ENCODE data around the gene MALAT1. TPM values are rescaled to one million over a fixed set of nuclear protein-coding genes. Genes with fewer than 3 reads are reported as not detected.
"Not testable (repeated sequence)": the region's sequence is repeated elsewhere in the genome, so short reads cannot be mapped to it uniquely, and the experiment has no call there.

The MALAT1 gene
- polyA plus RNA-seq, 4 donors = 155 to 454 (median 226) TPM

DNA sequence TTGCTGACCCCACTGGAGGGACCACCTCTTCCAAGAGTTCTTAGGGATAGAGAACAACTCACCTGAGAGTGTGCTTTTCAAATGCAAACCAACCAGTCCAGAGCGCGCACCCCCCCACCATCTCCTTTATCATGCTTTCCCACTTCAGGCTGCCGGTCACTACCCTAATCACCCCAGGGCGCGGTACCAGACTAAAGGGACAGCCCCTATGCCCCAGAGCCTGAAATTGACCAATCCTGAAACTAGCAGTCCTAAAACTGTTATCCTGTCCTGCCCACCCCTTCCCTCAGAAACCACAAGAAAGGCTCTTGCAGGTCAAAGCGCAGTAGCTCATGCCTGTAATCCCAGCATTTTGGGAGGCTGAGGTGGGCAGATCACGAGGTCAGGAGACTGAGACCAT lies 39.3 kb upstream of the MALAT1 start:
- Histone ChIP-seq H3K27me3 (ENCODE audit: control insufficient read depth in 3 of 3, insufficient read depth in 3 of 3, low read length in 3 of 3) (no peaks in the 10 kb centered on the region), H3K36me3 (ENCODE audit: control insufficient read depth in 3 of 3, insufficient read depth in 2 of 3, low read depth in 1 of 3, low read length in 3 of 3) (no peaks in the 10 kb centered on the region), H3K4me1 (ENCODE audit: control insufficient read depth in 3 of 3, insufficient read depth in 2 of 3, low read depth in 1 of 3, low read length in 2 of 3) (peaks cover 0 to 6% (median 3%) of the 10 kb centered on the region in 3 donors), H3K9me3 (ENCODE audit: control insufficient read depth in 2 of 2, insufficient read depth in 1 of 2, low read depth in 1 of 2, low read length in 1 of 2) (peaks cover 0 to 3% of the 10 kb centered on the region in 2 donors), H3K4me3 (ENCODE audit: low read depth in 1 of 3, low read length in 3 of 3) (no peak overlapping the region), H3K27ac (ENCODE audit: low read depth in 1 of 3, low read length in 2 of 3) (no peak overlapping the region)
- 74 to 90% (median 80%) methylated on average over 7 of the region's 7 CpGs for WGBS, 3 donors
- FAIRE-seq (no peak), DNase-seq (no peak)

DNA sequence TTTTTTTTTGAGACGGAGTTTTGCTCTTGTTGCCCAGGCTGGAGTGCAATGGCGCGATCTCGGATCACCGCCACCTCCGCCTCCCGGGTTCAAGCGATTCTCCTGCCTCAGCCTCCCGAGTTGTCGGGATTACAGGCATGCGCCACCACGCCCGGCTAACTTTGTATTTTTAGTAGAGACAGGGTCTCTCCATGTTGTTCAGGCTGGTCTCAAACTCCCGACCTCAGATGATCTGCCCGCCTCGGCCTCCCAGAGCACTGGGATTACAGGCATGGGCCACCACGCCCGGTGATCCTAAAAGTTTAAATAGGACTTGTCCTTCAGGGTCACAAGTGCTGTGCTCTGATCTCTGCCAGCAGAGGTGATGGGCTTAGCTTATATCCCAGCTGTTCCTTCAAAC lies 33.4 kb upstream of the MALAT1 start:
- not testable (repeated sequence) for DNase-seq; H3K27me3 ChIP-seq (ENCODE audit: control insufficient read depth in 3 of 3, insufficient read depth in 3 of 3, low read length in 3 of 3); H3K36me3 ChIP-seq (ENCODE audit: control insufficient read depth in 3 of 3, insufficient read depth in 2 of 3, low read depth in 1 of 3, low read length in 3 of 3); H3K4me1 ChIP-seq (ENCODE audit: control insufficient read depth in 3 of 3, insufficient read depth in 2 of 3, low read depth in 1 of 3, low read length in 2 of 3); H3K4me3 ChIP-seq (ENCODE audit: low read depth in 1 of 3, low read length in 3 of 3); FAIRE-seq; H3K9me3 ChIP-seq (ENCODE audit: control insufficient read depth in 2 of 2, insufficient read depth in 1 of 2, low read depth in 1 of 2, low read length in 1 of 2); H3K27ac ChIP-seq (ENCODE audit: low read depth in 1 of 3, low read length in 2 of 3)
- WGBS, 3 donors = 93 to 95% (median 94%) methylated on average over 18 of the region's 18 CpGs

DNA sequence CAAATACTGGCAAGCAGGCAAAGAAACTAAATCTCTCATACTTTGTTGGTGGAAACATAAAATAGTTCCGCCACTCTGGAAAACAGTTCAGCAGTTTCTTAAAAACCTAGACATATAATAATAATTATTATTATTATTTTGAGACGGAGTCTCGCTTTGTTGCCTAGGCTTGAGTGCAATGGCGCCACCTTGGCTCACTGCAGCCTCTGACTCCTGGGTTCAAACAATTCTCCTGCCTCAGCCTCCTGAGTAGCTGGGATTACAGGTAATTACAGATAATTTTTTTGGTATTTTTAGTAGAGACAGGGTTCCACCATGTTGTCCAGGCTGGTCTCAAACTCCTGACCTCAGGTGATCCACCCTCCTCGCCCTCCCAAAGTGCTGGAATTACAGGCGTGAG lies 31.5 kb upstream of the MALAT1 start:
- not testable (repeated sequence) for H3K9me3 ChIP-seq (ENCODE audit: control insufficient read depth in 2 of 2, insufficient read depth in 1 of 2, low read depth in 1 of 2, low read length in 1 of 2); H3K27ac ChIP-seq (ENCODE audit: low read depth in 1 of 3, low read length in 2 of 3); H3K36me3 ChIP-seq (ENCODE audit: control insufficient read depth in 3 of 3, insufficient read depth in 2 of 3, low read depth in 1 of 3, low read length in 3 of 3); H3K4me3 ChIP-seq (ENCODE audit: low read depth in 1 of 3, low read length in 3 of 3); H3K27me3 ChIP-seq (ENCODE audit: control insufficient read depth in 3 of 3, insufficient read depth in 3 of 3, low read length in 3 of 3); H3K4me1 ChIP-seq (ENCODE audit: control insufficient read depth in 3 of 3, insufficient read depth in 2 of 3, low read depth in 1 of 3, low read length in 2 of 3); FAIRE-seq; DNase-seq
- WGBS, 3 donors = 79 to 87% (median 81%) methylated on average over 6 of the region's 6 CpGs

DNA sequence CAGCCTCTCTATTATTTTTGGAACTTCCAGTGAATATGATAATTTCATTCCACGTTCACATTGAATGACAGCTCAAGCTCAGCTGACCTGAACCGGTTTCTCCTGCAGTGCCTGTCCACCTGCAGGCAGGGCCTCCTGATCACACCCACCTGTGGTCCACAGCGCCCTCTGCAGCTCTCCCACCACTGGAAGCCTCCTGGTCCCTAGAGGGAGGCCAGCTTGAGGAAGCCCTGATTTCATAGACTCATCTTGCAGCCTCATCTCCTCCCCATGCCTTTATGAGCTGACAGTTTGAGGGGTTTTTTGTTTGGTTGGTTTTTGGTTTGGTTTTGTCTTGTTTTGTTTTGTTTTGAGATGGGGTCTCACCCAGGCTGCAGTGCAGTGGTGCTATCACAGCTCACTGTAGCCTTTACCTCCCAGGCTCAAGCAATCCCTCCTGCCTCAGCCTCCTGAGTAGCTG lies 29.9 kb upstream of the MALAT1 start:
- Histone ChIP-seq H3K27ac (ENCODE audit: low read depth in 1 of 3, low read length in 2 of 3) (no peak overlapping the region), H3K9me3 (ENCODE audit: control insufficient read depth in 2 of 2, insufficient read depth in 1 of 2, low read depth in 1 of 2, low read length in 1 of 2) (no peaks in the 10 kb centered on the region), H3K27me3 (ENCODE audit: control insufficient read depth in 3 of 3, insufficient read depth in 3 of 3, low read length in 3 of 3) (no peaks in the 10 kb centered on the region), H3K4me3 (ENCODE audit: low read depth in 1 of 3, low read length in 3 of 3) (no peak overlapping the region), H3K4me1 (ENCODE audit: control insufficient read depth in 3 of 3, insufficient read depth in 2 of 3, low read depth in 1 of 3, low read length in 2 of 3) (peaks cover 5 to 13% (median 5%) of the 10 kb centered on the region in 3 donors), H3K36me3 (ENCODE audit: control insufficient read depth in 3 of 3, insufficient read depth in 2 of 3, low read depth in 1 of 3, low read length in 3 of 3) (no peaks in the 10 kb centered on the region)
- WGBS, 3 donors = 1 to 21% (median 16%) methylated on average over 3 of the region's 3 CpGs
- FAIRE-seq (no peak), DNase-seq (peak; percentile 82 to 92)

DNA sequence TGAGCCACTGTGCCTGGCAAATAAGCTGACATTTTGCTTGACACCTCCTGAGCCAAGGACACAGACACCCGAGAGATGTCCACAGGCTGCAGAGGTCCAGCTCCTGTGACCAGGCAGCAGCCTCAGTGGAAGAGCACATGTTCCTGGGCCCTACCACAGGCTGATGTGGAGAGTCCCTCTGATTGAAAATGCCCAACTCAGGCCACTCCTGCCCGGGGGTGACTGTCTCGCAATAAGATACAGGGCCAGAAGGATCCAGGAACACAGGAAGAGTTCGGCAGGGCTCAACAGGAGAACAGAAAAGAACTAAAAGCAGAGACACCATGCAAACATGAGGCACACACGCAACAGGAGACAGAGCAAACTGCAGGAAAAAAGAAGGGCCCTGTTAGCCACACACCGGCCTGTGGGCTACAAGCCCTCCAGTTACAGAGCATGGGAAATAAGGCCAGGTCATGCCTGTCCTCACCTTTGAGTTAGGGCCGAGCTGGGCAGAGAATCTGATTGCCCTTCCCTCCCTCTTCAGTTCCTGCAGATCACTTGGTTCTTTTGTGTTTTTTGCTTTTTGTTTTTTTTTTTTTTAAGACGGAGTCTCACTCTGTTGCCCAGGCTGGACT lies 28.3 kb upstream of the MALAT1 start:
- Histone ChIP-seq H3K27ac (ENCODE audit: low read depth in 1 of 3, low read length in 2 of 3) (peak overlapping the region in 1 of 3 donors; percentile 93), H3K36me3 (ENCODE audit: control insufficient read depth in 3 of 3, insufficient read depth in 2 of 3, low read depth in 1 of 3, low read length in 3 of 3) (no peaks in the 10 kb centered on the region), H3K4me3 (ENCODE audit: low read depth in 1 of 3, low read length in 3 of 3) (no peak overlapping the region), H3K4me1 (ENCODE audit: control insufficient read depth in 3 of 3, insufficient read depth in 2 of 3, low read depth in 1 of 3, low read length in 2 of 3) (peaks cover 5 to 13% (median 5%) of the 10 kb centered on the region in 3 donors), H3K9me3 (ENCODE audit: control insufficient read depth in 2 of 2, insufficient read depth in 1 of 2, low read depth in 1 of 2, low read length in 1 of 2) (no peaks in the 10 kb centered on the region), H3K27me3 (ENCODE audit: control insufficient read depth in 3 of 3, insufficient read depth in 3 of 3, low read length in 3 of 3) (no peaks in the 10 kb centered on the region)
- WGBS, 3 donors = 85 to 87% (median 86%) methylated on average over 8 of the region's 8 CpGs
- FAIRE-seq = no peak
- no peak for DNase-seq

DNA sequence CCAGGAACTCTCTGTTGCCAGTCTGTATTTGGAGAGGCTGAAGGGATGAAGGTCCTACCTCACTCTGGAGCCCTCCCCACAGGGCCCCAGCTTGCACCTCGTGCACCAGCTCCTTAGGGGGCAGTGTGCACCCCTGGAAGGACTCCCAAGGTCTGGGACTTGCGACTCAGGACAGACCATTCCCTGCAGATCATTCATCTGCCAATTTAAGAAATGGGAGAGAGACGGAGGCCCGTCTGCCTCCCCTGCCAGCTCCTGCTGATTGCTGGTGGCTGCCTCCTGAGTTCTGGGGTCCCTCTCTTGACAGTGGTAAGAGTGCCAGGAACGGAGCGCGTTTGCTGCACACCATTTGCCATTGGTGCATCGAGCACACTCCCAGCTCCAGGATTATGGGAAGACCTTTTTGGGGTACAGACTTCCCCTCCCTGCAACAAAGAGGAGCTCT lies 27.4 kb upstream of the MALAT1 start:
- peaks cover 5 to 17% (median 8%) of the 10 kb centered on the region in 3 donors for H3K4me1 ChIP-seq (ENCODE audit: control insufficient read depth in 3 of 3, insufficient read depth in 2 of 3, low read depth in 1 of 3, low read length in 2 of 3)
- FAIRE-seq = no peak
- H3K36me3 ChIP-seq (ENCODE audit: control insufficient read depth in 3 of 3, insufficient read depth in 2 of 3, low read depth in 1 of 3, low read length in 3 of 3) = peaks cover 0 to 2% (median 0%) of the 10 kb centered on the region in 3 donors
- WGBS, 3 donors = 39 to 46% (median 41%) methylated on average over 8 of the region's 8 CpGs
- H3K4me3 ChIP-seq (ENCODE audit: low read depth in 1 of 3, low read length in 3 of 3) = no peak overlapping the region
- H3K9me3 ChIP-seq (ENCODE audit: control insufficient read depth in 2 of 2, insufficient read depth in 1 of 2, low read depth in 1 of 2, low read length in 1 of 2) = no peaks in the 10 kb centered on the region
- peak; percentile 70 to 75 for DNase-seq
- H3K27me3 ChIP-seq (ENCODE audit: control insufficient read depth in 3 of 3, insufficient read depth in 3 of 3, low read length in 3 of 3) = no peaks in the 10 kb centered on the region
- peak overlapping the region; percentile 85 to 93 (median 86) for H3K27ac ChIP-seq (ENCODE audit: low read depth in 1 of 3, low read length in 2 of 3)

DNA sequence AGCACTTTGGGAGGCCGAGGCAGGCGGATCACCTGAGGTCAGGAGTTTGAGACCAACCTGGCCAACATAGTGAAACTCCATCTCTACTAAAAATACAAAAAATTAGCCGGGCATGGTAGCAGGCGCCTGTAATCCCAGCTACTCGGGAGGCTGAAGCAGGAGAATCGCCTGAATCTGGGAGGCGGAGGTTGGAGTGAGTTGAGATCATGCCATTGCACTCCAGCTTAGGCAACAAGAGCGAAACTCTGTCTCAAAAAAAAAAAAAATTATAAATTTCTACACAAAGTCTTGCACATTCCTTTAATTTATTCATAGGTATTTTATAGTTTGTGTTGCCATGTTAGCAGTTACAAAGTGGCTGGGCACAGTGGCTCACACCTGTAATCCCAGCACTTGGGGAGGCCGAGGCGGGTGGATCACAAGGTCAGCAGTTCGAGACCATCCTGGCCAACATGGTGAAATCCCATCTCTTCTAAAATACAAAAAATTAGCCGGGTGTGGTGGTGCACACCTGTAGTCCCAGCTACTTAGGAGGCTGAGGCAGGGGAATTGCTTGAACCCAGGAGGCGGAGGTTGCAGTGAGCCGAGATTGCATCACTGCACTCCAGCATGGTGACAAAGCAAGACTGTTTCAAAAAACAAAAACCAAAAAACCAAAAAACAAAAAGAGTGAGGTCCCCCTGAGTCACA lies 26.1 kb upstream of the MALAT1 start:
- H3K4me3 ChIP-seq (ENCODE audit: low read depth in 1 of 3, low read length in 3 of 3); H3K9me3 ChIP-seq (ENCODE audit: control insufficient read depth in 2 of 2, insufficient read depth in 1 of 2, low read depth in 1 of 2, low read length in 1 of 2); H3K36me3 ChIP-seq (ENCODE audit: control insufficient read depth in 3 of 3, insufficient read depth in 2 of 3, low read depth in 1 of 3, low read length in 3 of 3); H3K27me3 ChIP-seq (ENCODE audit: control insufficient read depth in 3 of 3, insufficient read depth in 3 of 3, low read length in 3 of 3); DNase-seq; FAIRE-seq: not testable (repeated sequence)
- 68 to 80% (median 73%) methylated on average over 14 of the region's 14 CpGs for WGBS, 3 donors
- peak overlapping the region; percentile 53 to 93 (median 58) for H3K27ac ChIP-seq (ENCODE audit: low read depth in 1 of 3, low read length in 2 of 3)
- H3K4me1 ChIP-seq (ENCODE audit: control insufficient read depth in 3 of 3, insufficient read depth in 2 of 3, low read depth in 1 of 3, low read length in 2 of 3) = peaks cover 5 to 23% (median 8%) of the 10 kb centered on the region in 3 donors

DNA sequence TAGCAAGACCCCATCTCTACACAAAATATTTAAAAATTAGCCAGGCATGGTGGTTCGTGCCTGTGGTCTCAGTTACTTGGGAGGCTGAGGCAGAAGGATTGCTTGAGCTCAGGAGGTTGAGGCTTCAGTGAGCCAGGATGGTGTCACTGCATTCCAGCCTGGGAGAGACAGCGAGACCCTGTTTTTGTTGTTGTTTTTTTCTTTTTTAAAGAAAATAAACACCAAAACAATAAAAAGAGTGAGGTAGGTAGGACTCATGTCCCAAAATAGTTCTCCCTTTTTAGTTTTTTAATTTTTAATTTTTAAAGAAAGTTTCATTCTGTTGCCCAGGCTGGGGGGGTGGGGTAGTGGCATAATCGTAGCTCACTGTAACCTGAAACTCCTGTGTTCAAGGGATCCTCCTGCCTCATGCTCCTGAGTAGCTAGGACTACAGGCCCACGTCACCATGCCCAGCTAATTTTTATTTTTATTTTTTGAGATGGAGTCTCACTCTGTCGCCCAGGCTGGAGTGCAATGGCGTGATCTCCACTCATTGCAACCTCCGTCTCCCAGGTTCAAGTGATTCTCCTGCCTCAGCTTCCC lies 25.5 kb upstream of the MALAT1 start:
- H3K4me1 ChIP-seq (ENCODE audit: control insufficient read depth in 3 of 3, insufficient read depth in 2 of 3, low read depth in 1 of 3, low read length in 2 of 3) = peaks cover 6 to 29% (median 8%) of the 10 kb centered on the region in 3 donors
- peak overlapping the region in 1 of 3 donors; percentile 93 for H3K27ac ChIP-seq (ENCODE audit: low read depth in 1 of 3, low read length in 2 of 3)
- FAIRE-seq = no peak

More for the DNA sequence above, 25.5 kb upstream of the MALAT1 start:
- DNase-seq = no peak
- Histone ChIP-seq H3K36me3 (ENCODE audit: control insufficient read depth in 3 of 3, insufficient read depth in 2 of 3, low read depth in 1 of 3, low read length in 3 of 3) (peaks cover 0 to 8% (median 0%) of the 10 kb centered on the region in 3 donors), H3K27me3 (ENCODE audit: control insufficient read depth in 3 of 3, insufficient read depth in 3 of 3, low read length in 3 of 3) (no peaks in the 10 kb centered on the region), H3K4me3 (ENCODE audit: low read depth in 1 of 3, low read length in 3 of 3) (no peak overlapping the region), H3K9me3 (ENCODE audit: control insufficient read depth in 2 of 2, insufficient read depth in 1 of 2, low read depth in 1 of 2, low read length in 1 of 2) (no peaks in the 10 kb centered on the region)
- 90 to 92% (median 91%) methylated on average over 7 of the region's 7 CpGs for WGBS, 3 donors
